Left ventricle myocardium inferior (tissue), 1 donor: ENCODE results near the gene P3R3URF. TPM values are rescaled to one million over a fixed set of nuclear protein-coding genes. Genes with fewer than 3 reads are reported as not detected.
A peak's percentile ranks its signal among the peaks of the same experiment; 100 is the strongest.

Source experiments
- DNase-seq: peaks from one replicate; pipeline ENCODE4 v3.0.0-alpha.2; 2020
- H3K27ac ChIP-seq: fragments of 200-600 bp; replicated peaks from 2 replicates; pipeline ENCODE4 v1.8.0; 2021
- H3K27me3 ChIP-seq: fragments of 200-600 bp; 2 replicates; pipeline ENCODE4 v1.8.0; 2021; ENCODE audit warnings: low read depth
- H3K36me3 ChIP-seq: fragments of 200-600 bp; 2 replicates; pipeline ENCODE4 v1.8.0; 2021
- H3K4me1 ChIP-seq: fragments of 200-600 bp; 2 replicates; pipeline ENCODE4 v1.8.0; 2021
- H3K4me3 ChIP-seq: fragments of 200-600 bp; 2 replicates; pipeline ENCODE4 v1.8.0; 2021; ENCODE audit warnings: mild to moderate bottlenecking, moderate library complexity
- H3K9me3 ChIP-seq: fragments of 200-600 bp; replicated peaks from 2 replicates; pipeline ENCODE4 v1.8.0; 2021
- intact Hi-C: fragments of 100-400 bp; cut with micrococcal nuclease; formaldehyde crosslinking; loops from one replicate; pipeline ENCODE4 v1.11.0; 2022
- total RNA-seq: library from RNA; stranded (reverse); fragmentation: NEBNext Ultra II Directional; extraction: Animal tissue kit (Norgen Biotek cat#: 25700); gene quantifications from one replicate; pipeline ENCODE4 v1.2.1, GENCODE V29; 2021
- TF ChIP-seq, protein P1 (sequence below): fragments of 200-600 bp; IDR thresholded peaks from 2 replicates; pipeline ENCODE4 v1.8.0; 2021; ENCODE audit warnings: antibody characterized with exemption, mild to moderate bottlenecking, borderline replicate concordance
- donor health status: DM: no; HTN: yes; CAD: no; lungs with severe emphysema.

P3R3URF gene
- total RNA-seq, 1 donor from 2014 or later = not detected

GRCh38 chr1:46206399-46206798, 30.1 kb upstream of the P3R3URF start:
- no peaks in the 10 kb centered on the region for H3K9me3 ChIP-seq
- H3K27me3 ChIP-seq = no peaks in the 10 kb centered on the region
- intact Hi-C loops = no loop called here
- H3K4me1 ChIP-seq = peaks cover 55% of the 10 kb centered on the region
- H3K27ac ChIP-seq = peak overlapping the region; percentile 91
- H3K4me3 ChIP-seq = no peak overlapping the region
- no peaks in the 10 kb centered on the region for H3K36me3 ChIP-seq
- TF ChIP-seq, protein P1, sequence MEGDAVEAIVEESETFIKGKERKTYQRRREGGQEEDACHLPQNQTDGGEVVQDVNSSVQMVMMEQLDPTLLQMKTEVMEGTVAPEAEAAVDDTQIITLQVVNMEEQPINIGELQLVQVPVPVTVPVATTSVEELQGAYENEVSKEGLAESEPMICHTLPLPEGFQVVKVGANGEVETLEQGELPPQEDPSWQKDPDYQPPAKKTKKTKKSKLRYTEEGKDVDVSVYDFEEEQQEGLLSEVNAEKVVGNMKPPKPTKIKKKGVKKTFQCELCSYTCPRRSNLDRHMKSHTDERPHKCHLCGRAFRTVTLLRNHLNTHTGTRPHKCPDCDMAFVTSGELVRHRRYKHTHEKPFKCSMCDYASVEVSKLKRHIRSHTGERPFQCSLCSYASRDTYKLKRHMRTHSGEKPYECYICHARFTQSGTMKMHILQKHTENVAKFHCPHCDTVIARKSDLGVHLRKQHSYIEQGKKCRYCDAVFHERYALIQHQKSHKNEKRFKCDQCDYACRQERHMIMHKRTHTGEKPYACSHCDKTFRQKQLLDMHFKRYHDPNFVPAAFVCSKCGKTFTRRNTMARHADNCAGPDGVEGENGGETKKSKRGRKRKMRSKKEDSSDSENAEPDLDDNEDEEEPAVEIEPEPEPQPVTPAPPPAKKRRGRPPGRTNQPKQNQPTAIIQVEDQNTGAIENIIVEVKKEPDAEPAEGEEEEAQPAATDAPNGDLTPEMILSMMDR = no peak
- DNase-seq = no peak

DNA sequence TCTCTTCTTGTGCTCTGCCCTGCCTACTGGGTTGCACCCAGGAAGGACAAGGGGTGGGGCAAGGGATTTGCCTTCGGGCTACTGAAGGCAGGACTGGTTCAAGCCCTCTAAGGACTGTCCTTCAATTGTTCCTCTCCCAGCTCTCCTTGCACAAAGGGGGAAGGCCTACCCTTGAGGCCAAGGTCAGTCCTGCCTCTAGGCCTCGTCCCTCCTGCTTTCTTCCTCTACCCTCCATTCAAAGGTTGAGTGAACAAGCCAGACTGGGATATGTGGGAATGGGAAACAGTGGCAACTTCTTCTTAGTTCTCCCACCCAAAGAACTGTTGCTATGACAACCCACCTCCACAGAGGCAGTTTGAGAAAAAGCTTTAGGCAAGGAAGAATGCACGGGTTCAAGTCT, 29.5 kb upstream of the P3R3URF start:
- H3K9me3 ChIP-seq = no peaks in the 10 kb centered on the region
- H3K36me3 ChIP-seq = no peaks in the 10 kb centered on the region
- H3K27ac ChIP-seq = peak overlapping the region; percentile 91
- H3K4me1 ChIP-seq = peaks cover 51% of the 10 kb centered on the region
- H3K4me3 ChIP-seq = peak overlapping the region; percentile 90
- TF ChIP-seq, protein P1 = no peak
- DNase-seq = no peak
- no peaks in the 10 kb centered on the region for H3K27me3 ChIP-seq
- intact Hi-C loops = no loop called here

DNA sequence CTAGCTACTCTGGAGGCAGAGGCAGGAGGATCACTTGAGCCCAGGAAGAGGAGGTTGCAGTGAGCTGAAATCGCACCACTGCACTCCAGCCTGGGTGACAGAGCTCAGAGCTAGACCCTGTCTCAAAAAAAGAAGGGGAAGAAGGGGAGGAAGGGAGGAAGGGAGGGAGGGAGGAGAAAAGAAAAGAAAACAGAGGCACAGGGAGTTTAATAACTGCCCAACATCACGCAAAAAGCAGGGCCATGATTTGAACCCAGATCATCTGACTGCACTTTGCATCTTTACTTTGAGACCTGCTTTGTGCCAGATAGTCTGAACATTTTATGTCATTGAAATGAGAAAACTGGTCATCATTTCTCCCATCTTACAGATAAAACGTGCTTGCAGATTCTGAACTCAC, 28.9 kb upstream of the P3R3URF start:
- no peaks in the 10 kb centered on the region for H3K36me3 ChIP-seq
- peaks cover 51% of the 10 kb centered on the region for H3K4me1 ChIP-seq
- H3K27me3 ChIP-seq = no peaks in the 10 kb centered on the region
- peak overlapping the region; percentile 91 for H3K27ac ChIP-seq
- H3K9me3 ChIP-seq = no peaks in the 10 kb centered on the region
- no peak for DNase-seq
- H3K4me3 ChIP-seq = peak overlapping the region; percentile 90
- TF ChIP-seq, protein P1 = no peak
- intact Hi-C loops = no loop called here

- TF ChIP-seq, protein P1 = no peak
- peak overlapping the region; percentile 90 for H3K4me3 ChIP-seq
- no peak for DNase-seq
- no peaks in the 10 kb centered on the region for H3K9me3 ChIP-seq
- H3K27ac ChIP-seq = peak overlapping the region; percentile 91
- H3K27me3 ChIP-seq = no peaks in the 10 kb centered on the region
- no peaks in the 10 kb centered on the region for H3K36me3 ChIP-seq
- H3K4me1 ChIP-seq = peaks cover 51% of the 10 kb centered on the region
- intact Hi-C loops = no loop called here
These were observed 28.1 kb upstream of the P3R3URF start for GRCh38 chr1:46204406-46204742.

DNA sequence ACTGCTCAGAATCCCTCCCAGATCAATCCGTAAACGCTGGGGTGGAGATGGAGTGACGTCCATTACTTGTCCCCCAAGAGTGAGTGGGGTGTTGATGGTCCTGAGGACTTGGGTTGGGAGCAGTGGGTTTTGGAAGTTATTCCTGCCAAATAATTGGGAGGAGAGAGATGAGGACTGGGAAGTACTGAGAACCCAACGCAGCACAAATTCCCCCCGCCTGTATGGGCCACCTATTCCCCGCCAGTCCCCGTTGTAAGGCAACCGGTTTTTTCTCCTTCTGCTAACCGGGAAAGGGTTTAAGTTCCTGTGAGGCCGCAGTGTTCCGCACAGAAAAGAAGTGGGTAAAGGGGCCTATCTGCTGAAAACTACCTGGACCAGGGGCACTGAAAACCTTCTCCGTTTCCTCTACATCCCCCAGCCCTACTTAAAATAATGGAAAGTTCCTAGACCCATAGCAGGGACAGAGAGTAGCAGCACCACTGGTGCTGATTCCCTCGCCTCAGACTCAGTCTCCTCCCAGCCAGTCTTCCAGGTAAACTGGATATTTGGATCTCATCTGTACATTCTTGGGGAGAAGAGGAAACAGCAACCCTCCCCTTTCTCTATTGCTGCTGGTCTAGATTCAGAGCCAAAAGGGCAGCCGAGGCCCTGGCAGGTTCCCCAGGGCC, 27.6 kb upstream of the P3R3URF start:
- H3K4me3 ChIP-seq = peak overlapping the region; percentile 90
- intact Hi-C loops = no loop called here
- TF ChIP-seq, protein P1 = no peak
- no peaks in the 10 kb centered on the region for H3K36me3 ChIP-seq
- DNase-seq = no peak
- H3K27me3 ChIP-seq = no peaks in the 10 kb centered on the region
- H3K9me3 ChIP-seq = no peaks in the 10 kb centered on the region
- peak overlapping the region; percentile 91 for H3K27ac ChIP-seq
- H3K4me1 ChIP-seq = peaks cover 56% of the 10 kb centered on the region
